HepG2 (cell line): ENCODE results near the gene INO80. TPM values are rescaled to one million over a fixed set of nuclear protein-coding genes. Genes with fewer than 3 reads are reported as not detected.

Experiments used
- ATAC-seq: fragments of 200-7000 bp; cut with Tn5 transposase; 3 replicates; pipeline ENCODE4 v1.9.1; 2020; ENCODE audit warnings: mild to moderate bottlenecking, moderate library complexity
- BruUV-seq: library from RNA; stranded (reverse); fragments of 400-500 nt; replicated peaks from 2 replicates; lab custom pipeline; 2021; lab: Mats Ljungman, UMichigan
- CTCF ChIA-PET: fragments of 300-600 bp; formaldehyde crosslinking; extraction: SDS; loops from one replicate; lab custom pipeline; 2021; ENCODE audit warnings: low total read pairs, inconsistent platforms, low intra/inter-chr PET ratio; lab: Yijun Ruan, JAX
- POLR2A ChIA-PET: fragments of 350-600 bp; sonication (Branson Sonifier 250); formaldehyde crosslinking; loops from one replicate; lab custom pipeline; 2020; ENCODE audit warnings: antibody characterized with exemption, inconsistent platforms; lab: Yijun Ruan, JAX
- DNase-seq: peaks from one replicate; pipeline ENCODE4 v3.0.0-alpha.2; 2015; ENCODE audit warnings: low spot score
- FAIRE-seq: peaks from 3 replicates; lab custom pipeline; 2011; peaks lifted over from hg19 to GRCh38; lab: Jason Lieb, UNC
- H2AFZ ChIP-seq: one replicate; pipeline ENCODE4 v1.6.1; 2011; ENCODE audit warnings: low read length, inconsistent platforms
- H3K27ac ChIP-seq: fragments of 300-600 bp; 3 replicates; pipeline ENCODE4 v1.8.0; 2011; ENCODE audit warnings: mixed run types, mild to moderate bottlenecking, mixed read lengths, low read length, inconsistent platforms; ENCODE audit not compliant: insufficient read depth; ENCODE audit errors: extremely low read length
- H3K27me3 ChIP-seq, 2 experiments: fragments of 200-600 bp in 1 of 2; 2 replicates in 1 of 2; 3 replicates in 1 of 2; pipeline versions ENCODE4 v1.6.0 to v1.8.0; 2011; ENCODE audit warnings: low read length in 2 of 2, mild to moderate bottlenecking in 2 of 2, moderate library complexity in 2 of 2, inconsistent platforms in 1 of 2; ENCODE audit not compliant: insufficient read depth in 2 of 2, control insufficient read depth in 1 of 2
- H3K36me3 ChIP-seq, 2 experiments: fragments of 200-600 bp in 1 of 2; replicated peaks in 1 of 2; 2 replicates in 1 of 2; 3 replicates in 1 of 2; pipeline versions ENCODE4 v1.5.1 to v1.8.0; 2011; ENCODE audit warnings: low read length in 2 of 2, inconsistent platforms in 1 of 2; ENCODE audit not compliant: insufficient read depth in 2 of 2, control insufficient read depth in 1 of 2
- H3K4me1 ChIP-seq: 2 replicates; pipeline ENCODE4 v1.5.1; 2012; ENCODE audit warnings: low read length, inconsistent platforms; ENCODE audit not compliant: insufficient read depth
- H3K4me2 ChIP-seq: 2 replicates; pipeline ENCODE4 v1.6.0; 2011; ENCODE audit warnings: low read depth, low read length, inconsistent platforms
- H3K4me3 ChIP-seq, 3 experiments: fragments of 200-600 bp in 1 of 3; sonication (generic), shearing (Covaris generic) in 1 of 3; replicated peaks in 1 of 3; 2 replicates each; pipeline ENCODE4 v1.5.1; 2011 to 2016; ENCODE audit warnings: low read length in 3 of 3, inconsistent platforms in 2 of 3, low read depth in 2 of 3, mild to moderate bottlenecking in 2 of 3, control low read depth in 1 of 3, mixed read lengths in 1 of 3; ENCODE audit not compliant: insufficient read depth in 1 of 3
- H3K79me2 ChIP-seq: one replicate; pipeline ENCODE4 v1.6.1; 2011; ENCODE audit warnings: low read length, inconsistent platforms; ENCODE audit not compliant: insufficient read depth
- H3K9ac ChIP-seq: 2 replicates; pipeline ENCODE4 v1.6.0; 2011; ENCODE audit warnings: mild to moderate bottlenecking, low read depth, low read length, inconsistent platforms; ENCODE audit not compliant: insufficient read depth
- H3K9me3 ChIP-seq: 2 replicates; pipeline ENCODE4 v1.5.1; 2012; ENCODE audit warnings: mild to moderate bottlenecking, low read length
- H4K20me1 ChIP-seq: 2 replicates; pipeline ENCODE4 v1.6.0; 2011; ENCODE audit warnings: inconsistent platforms, mild to moderate bottlenecking, low read length, moderate library complexity; ENCODE audit not compliant: insufficient read depth
- SOX5 ChIP-seq: IDR thresholded peaks from 2 replicates; pipeline ENCODE4 v1.6.1; 2016; ENCODE audit warnings: borderline replicate concordance
- SPEN ChIP-seq: sonication (generic); formaldehyde crosslinking; IDR thresholded peaks from 2 replicates; pipeline ENCODE4 v1.5.1; 2020; ENCODE audit warnings: low read depth, mild to moderate bottlenecking, missing genetic modification reagents
- ZFP36 ChIP-seq: fragments of 150-350 bp; IDR thresholded peaks from 2 replicates; pipeline ENCODE4 v1.6.1; 2018; ENCODE audit warnings: borderline replicate concordance, low read length, low read depth; ENCODE audit not compliant: partially characterized antibody
- ZMAT3 ChIP-seq: sonication (generic); formaldehyde crosslinking; conservative IDR thresholded peaks from 2 replicates; pipeline ENCODE4 v1.7.0; 2021; ENCODE audit warnings: missing genetic modification reagents
- WGBS: methylation state at CpG from one replicate; pipeline ENCODE4 v1.1.6; 2017; ENCODE audit warnings: low lambda C conversion rate; 5-methylcytosine and 5-hydroxymethylcytosine counted together
- in situ Hi-C: cut with HindIII; loops from 2 replicates; pipeline ENCODE4 v1.10.0; 2017; ENCODE audit warnings: low pct_unique_long_range_greater_than_20kb; ENCODE audit not compliant: extremely low pct_ligation_motif_present
- intact Hi-C: fragments of 100-400 bp; cut with micrococcal nuclease; formaldehyde crosslinking; loops from one replicate; pipeline ENCODE4 v1.10.0; 2022; ENCODE audit not compliant: unreplicated experiment
- polyA plus RNA-seq, 8 experiments: library from polyadenylated mRNA; depleted of rRNA in 3 of 8; stranded (reverse) in 7 of 8; unstranded in 1 of 8; fragments of >200 nt; fragmentation: Illumina TruSeq in 4 of 8; extraction: Trizol in 4 of 8; gene quantifications; 2 replicates each; pipeline versions ENCODE4 v1.2.1 to v1.2.3, GENCODE V29; 2011 to 2016; ENCODE audit warnings: low read depth in 4 of 8, missing spikeins in 1 of 8, mixed read lengths in 1 of 8; ENCODE audit not compliant: insufficient read depth in 1 of 8
- total RNA-seq, 5 experiments: library from RNA; depleted of rRNA; stranded (reverse); fragments of >200 nt; fragmentation: Illumina TruSeq; extraction: Trizol; gene quantifications; 2 replicates each; pipeline ENCODE4 v1.2.3, GENCODE V29; 2016; ENCODE audit warnings: low read depth in 1 of 5
- TF ChIP-seq, protein P1 (sequence below): IDR thresholded peaks from 2 replicates; pipeline ENCODE4 v1.6.1; 2012; ENCODE audit warnings: inconsistent platforms
- TF ChIP-seq, protein P2 (sequence below): sonication (generic); formaldehyde crosslinking; IDR thresholded peaks from 2 replicates; pipeline ENCODE4 v1.4.0; 2020; ENCODE audit warnings: missing genetic modification reagents
- TF ChIP-seq, protein P3 (sequence below), 2 experiments: fragments of 450-650 bp in 1 of 2; sonication (generic) in 1 of 2; formaldehyde crosslinking in 1 of 2; IDR thresholded peaks; 2 replicates each; pipeline versions ENCODE4 v1.6.1 to v1.8.0; 2016 to 2022; ENCODE audit warnings: antibody characterized with exemption in 1 of 2, mild to moderate bottlenecking in 1 of 2, missing genetic modification reagents in 1 of 2

INO80 gene
- total and polyA plus RNA-seq, 2 of the 13 experiments (the other 11 are each of a cell fraction or from before 2014, with no cell fraction given): 3.6 to 14.8 TPM

DNA sequence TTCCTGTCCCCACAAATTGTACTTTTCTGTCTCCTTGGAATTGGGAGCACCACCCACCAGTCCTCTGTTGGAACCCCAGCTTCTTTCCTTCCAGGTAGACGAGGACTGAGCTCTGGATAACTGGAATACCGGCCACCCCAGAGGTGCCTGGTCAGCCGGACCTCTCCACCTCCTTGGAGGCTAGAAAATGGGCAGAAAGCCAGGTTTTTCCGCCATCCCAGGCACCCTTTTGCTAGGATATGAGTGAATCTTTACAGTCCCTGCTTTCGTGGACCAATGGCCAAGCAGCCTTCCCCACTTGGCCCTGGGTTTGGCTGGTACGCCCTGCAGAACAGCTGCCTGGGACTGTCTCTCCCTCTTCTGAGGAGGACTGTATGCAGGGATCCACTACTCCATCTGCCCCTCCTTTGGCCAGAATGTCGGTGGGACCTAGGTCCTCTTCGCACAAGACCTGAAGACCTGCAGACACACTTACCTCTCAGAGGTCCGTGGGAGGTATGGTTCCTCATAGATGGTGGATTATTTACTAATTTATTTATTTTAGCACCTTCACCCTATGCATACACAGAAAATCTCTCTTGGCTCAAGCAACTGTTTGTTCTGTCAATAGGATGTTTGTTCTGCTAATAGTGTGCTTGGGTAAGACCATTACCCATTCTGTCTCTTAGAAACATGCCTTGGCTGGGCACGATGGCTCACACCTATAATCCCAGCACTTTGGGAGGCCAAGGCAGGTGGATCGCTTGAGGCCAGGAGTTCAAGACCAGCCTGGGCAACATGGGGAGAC is 171.4 kb downstream of the INO80 start:
- no peaks in the 10 kb centered on the region for H3K36me3 ChIP-seq
- no peak for DNase-seq
- H3K27me3 ChIP-seq: peaks cover 3 to 53% of the 10 kb centered on the region in 2 experiments; a peak in 3 of 5 replicates
- no peak overlapping the region for H3K4me3 ChIP-seq
- H3K4me1 ChIP-seq: peaks cover 50% of the 10 kb centered on the region
- no peak overlapping the region for H3K4me2 ChIP-seq
- CTCF ChIA-PET: no interaction called here
- BruUV-seq: no TSS peak
- H3K79me2 ChIP-seq: no peaks in the 10 kb centered on the region
- no peak overlapping the region for H2AFZ ChIP-seq
- no peak overlapping the region for H3K27ac ChIP-seq
- H4K20me1 ChIP-seq: no peaks in the 10 kb centered on the region
- H3K9ac ChIP-seq: no peak overlapping the region
- H3K9me3 ChIP-seq: no peaks in the 10 kb centered on the region
- POLR2A ChIA-PET: no interaction called here
- ATAC-seq: no peak; the same call in 2 of the 3 replicates
- intact Hi-C loops (loop anchor here (5.0 kb wide), 1 partner anchor 37 kb away; no protein-coding TSS in a partner anchor), in situ Hi-C loops (no loop called here)
- 36% methylated on average over 9 of the region's 11 CpGs for WGBS
- no peak for FAIRE-seq
- no peak for TF ChIP-seq ZMAT3 (CRISPR knock-in tag)
- TF ChIP-seq, protein P1, sequence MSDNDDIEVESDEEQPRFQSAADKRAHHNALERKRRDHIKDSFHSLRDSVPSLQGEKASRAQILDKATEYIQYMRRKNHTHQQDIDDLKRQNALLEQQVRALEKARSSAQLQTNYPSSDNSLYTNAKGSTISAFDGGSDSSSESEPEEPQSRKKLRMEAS: no peak
- TF ChIP-seq SOX5 (CRISPR knock-in tag): 0 out of 2 replicates have a peak, but pooled peaks have one; percentile 24
- TF ChIP-seq, protein P2, sequence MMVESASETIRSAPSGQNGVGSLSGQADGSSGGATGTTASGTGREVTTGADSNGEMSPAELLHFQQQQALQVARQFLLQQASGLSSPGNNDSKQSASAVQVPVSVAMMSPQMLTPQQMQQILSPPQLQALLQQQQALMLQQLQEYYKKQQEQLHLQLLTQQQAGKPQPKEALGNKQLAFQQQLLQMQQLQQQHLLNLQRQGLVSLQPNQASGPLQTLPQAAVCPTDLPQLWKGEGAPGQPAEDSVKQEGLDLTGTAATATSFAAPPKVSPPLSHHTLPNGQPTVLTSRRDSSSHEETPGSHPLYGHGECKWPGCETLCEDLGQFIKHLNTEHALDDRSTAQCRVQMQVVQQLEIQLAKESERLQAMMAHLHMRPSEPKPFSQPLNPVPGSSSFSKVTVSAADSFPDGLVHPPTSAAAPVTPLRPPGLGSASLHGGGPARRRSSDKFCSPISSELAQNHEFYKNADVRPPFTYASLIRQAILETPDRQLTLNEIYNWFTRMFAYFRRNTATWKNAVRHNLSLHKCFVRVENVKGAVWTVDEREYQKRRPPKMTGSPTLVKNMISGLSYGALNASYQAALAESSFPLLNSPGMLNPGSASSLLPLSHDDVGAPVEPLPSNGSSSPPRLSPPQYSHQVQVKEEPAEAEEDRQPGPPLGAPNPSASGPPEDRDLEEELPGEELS (CRISPR knock-in tag): peak; percentile 72
- TF ChIP-seq, protein P3, sequence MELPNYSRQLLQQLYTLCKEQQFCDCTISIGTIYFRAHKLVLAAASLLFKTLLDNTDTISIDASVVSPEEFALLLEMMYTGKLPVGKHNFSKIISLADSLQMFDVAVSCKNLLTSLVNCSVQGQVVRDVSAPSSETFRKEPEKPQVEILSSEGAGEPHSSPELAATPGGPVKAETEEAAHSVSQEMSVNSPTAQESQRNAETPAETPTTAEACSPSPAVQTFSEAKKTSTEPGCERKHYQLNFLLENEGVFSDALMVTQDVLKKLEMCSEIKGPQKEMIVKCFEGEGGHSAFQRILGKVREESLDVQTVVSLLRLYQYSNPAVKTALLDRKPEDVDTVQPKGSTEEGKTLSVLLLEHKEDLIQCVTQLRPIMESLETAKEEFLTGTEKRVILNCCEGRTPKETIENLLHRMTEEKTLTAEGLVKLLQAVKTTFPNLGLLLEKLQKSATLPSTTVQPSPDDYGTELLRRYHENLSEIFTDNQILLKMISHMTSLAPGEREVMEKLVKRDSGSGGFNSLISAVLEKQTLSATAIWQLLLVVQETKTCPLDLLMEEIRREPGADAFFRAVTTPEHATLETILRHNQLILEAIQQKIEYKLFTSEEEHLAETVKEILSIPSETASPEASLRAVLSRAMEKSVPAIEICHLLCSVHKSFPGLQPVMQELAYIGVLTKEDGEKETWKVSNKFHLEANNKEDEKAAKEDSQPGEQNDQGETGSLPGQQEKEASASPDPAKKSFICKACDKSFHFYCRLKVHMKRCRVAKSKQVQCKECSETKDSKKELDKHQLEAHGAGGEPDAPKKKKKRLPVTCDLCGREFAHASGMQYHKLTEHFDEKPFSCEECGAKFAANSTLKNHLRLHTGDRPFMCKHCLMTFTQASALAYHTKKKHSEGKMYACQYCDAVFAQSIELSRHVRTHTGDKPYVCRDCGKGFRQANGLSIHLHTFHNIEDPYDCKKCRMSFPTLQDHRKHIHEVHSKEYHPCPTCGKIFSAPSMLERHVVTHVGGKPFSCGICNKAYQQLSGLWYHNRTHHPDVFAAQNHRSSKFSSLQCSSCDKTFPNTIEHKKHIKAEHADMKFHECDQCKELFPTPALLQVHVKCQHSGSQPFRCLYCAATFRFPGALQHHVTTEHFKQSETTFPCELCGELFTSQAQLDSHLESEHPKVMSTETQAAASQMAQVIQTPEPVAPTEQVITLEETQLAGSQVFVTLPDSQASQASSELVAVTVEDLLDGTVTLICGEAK (IDR thresholded peaks at IDR 0.05): no peak
- TF ChIP-seq, protein P3 (CRISPR knock-in tag; IDR thresholded peaks at IDR 0.05): no peak
- no peak for TF ChIP-seq SPEN
- peak; percentile 73 for TF ChIP-seq ZFP36
